KMS-11 (cell line): Measurements from ENCODE around the gene GIGYF2.

Experiments used
- H2AFZ ChIP-seq: fragments of 200-600 bp; sonication (generic); 2 replicates; pipeline ENCODE4 v1.6.1; 2016; ENCODE audit warnings: antibody characterized with exemption, mixed run types, low read depth
- H3K27ac ChIP-seq: fragments of 200-600 bp; sonication (generic); 2 replicates; pipeline ENCODE4 v1.6.1; 2016; ENCODE audit warnings: mild to moderate bottlenecking, mixed run types
- H3K27me3 ChIP-seq: fragments of 200-600 bp; sonication (generic); 2 replicates; pipeline ENCODE4 v1.6.1; 2017; ENCODE audit warnings: mild to moderate bottlenecking, low read depth, mixed run types, moderate library complexity; ENCODE audit not compliant: insufficient read depth
- H3K36me3 ChIP-seq: fragments of 200-600 bp; sonication (generic); 2 replicates; pipeline ENCODE4 v1.6.1; 2017; ENCODE audit warnings: mild to moderate bottlenecking, mixed run types; ENCODE audit not compliant: insufficient read depth
- H3K4me1 ChIP-seq: fragments of 200-600 bp; sonication (generic); 2 replicates; pipeline ENCODE4 v1.6.1; 2016; ENCODE audit warnings: mild to moderate bottlenecking, low read depth, mixed run types; ENCODE audit not compliant: poor library complexity, severe bottlenecking
- H3K4me2 ChIP-seq: fragments of 200-600 bp; sonication (generic); 2 replicates; pipeline ENCODE4 v1.7.0; 2016; ENCODE audit warnings: mild to moderate bottlenecking, mixed run types
- H3K4me3 ChIP-seq: fragments of 200-600 bp; sonication (generic); IDR thresholded peaks from 2 replicates; pipeline ENCODE4 v1.6.1; 2017; ENCODE audit warnings: low read depth, low read length, mixed read lengths; ENCODE audit not compliant: insufficient read depth
- H3K79me2 ChIP-seq: fragments of 200-600 bp; sonication (generic); 2 replicates; pipeline ENCODE4 v1.6.1; 2016; ENCODE audit warnings: low read depth, mixed run types; ENCODE audit not compliant: insufficient read depth
- H3K9ac ChIP-seq: fragments of 200-600 bp; sonication (generic); 2 replicates; pipeline ENCODE4 v1.6.1; 2016; ENCODE audit warnings: mild to moderate bottlenecking, mixed run types
- H4K20me1 ChIP-seq: fragments of 200-600 bp; sonication (generic); 2 replicates; pipeline ENCODE4 v1.6.1; 2016; ENCODE audit warnings: mild to moderate bottlenecking, mixed run types; ENCODE audit not compliant: insufficient read depth
- CTCF ChIP-seq: fragments of 200-600 bp; sonication (generic); conservative IDR thresholded peaks from 2 replicates; pipeline ENCODE4 v1.6.1; 2017; ENCODE audit warnings: low read depth, mild to moderate bottlenecking, antibody characterized with exemption, low read length, moderate library complexity, mixed read lengths

Gene GIGYF2

GRCh38 chr2:232791518-232791917, 94.4 kb downstream of the GIGYF2 start:
- Histone ChIP-seq H3K4me3 (no peak overlapping the region), H3K4me1 (no peaks in the 10 kb centered on the region), H3K36me3 (peaks cover 18% of the 10 kb centered on the region; the same call in 1 of the 2 replicates), H3K27me3 (no peaks in the 10 kb centered on the region), H2AFZ (no peak overlapping the region), H3K4me2 (no peak overlapping the region), H3K27ac (no peak overlapping the region), H4K20me1 (no peaks in the 10 kb centered on the region), H3K9ac (no peak overlapping the region), H3K79me2 (peaks cover 3% of the 10 kb centered on the region; the same call in 1 of the 2 replicates)
- no peak for TF ChIP-seq CTCF

GRCh38 chr2:232793271-232793670, 96.1 kb downstream of the GIGYF2 start:
- no peak for TF ChIP-seq CTCF
- H4K20me1 ChIP-seq, result no peaks in the 10 kb centered on the region
- H3K4me1 ChIP-seq, result no peaks in the 10 kb centered on the region
- H2AFZ ChIP-seq, result no peak overlapping the region
- H3K4me3 ChIP-seq, result no peak overlapping the region
- H3K27me3 ChIP-seq, result no peaks in the 10 kb centered on the region
- H3K4me2 ChIP-seq, result no peak overlapping the region
- no peaks in the 10 kb centered on the region for H3K79me2 ChIP-seq
- no peak overlapping the region for H3K9ac ChIP-seq
- no peak overlapping the region for H3K27ac ChIP-seq
- H3K36me3 ChIP-seq, result peaks cover 19% of the 10 kb centered on the region; the same call in 1 of the 2 replicates

- no peaks in the 10 kb centered on the region for H4K20me1 ChIP-seq
These were observed 97.8 kb downstream of the GIGYF2 start for GRCh38 chr2:232794981-232795380.

GRCh38 chr2:232795920-232796319, 98.8 kb downstream of the GIGYF2 start:
- Histone ChIP-seq H3K9ac (no peak overlapping the region), H2AFZ (no peak overlapping the region), H3K27ac (no peak overlapping the region), H3K4me3 (no peak overlapping the region), H3K36me3 (peaks cover 12% of the 10 kb centered on the region; the same call in 1 of the 2 replicates), H3K4me1 (no peaks in the 10 kb centered on the region), H4K20me1 (no peaks in the 10 kb centered on the region), H3K4me2 (no peak overlapping the region), H3K79me2 (no peaks in the 10 kb centered on the region), H3K27me3 (no peaks in the 10 kb centered on the region)
- TF ChIP-seq CTCF, result no peak

More at GRCh38 chr2:232794981-232795380, 97.8 kb downstream of the GIGYF2 start:
- H3K27me3 ChIP-seq, result no peaks in the 10 kb centered on the region
- H3K9ac ChIP-seq, result no peak overlapping the region
- no peaks in the 10 kb centered on the region for H3K4me1 ChIP-seq
- H3K36me3 ChIP-seq, result peaks cover 14% of the 10 kb centered on the region; the same call in 1 of the 2 replicates
- no peak overlapping the region for H2AFZ ChIP-seq
- H3K4me3 ChIP-seq, result no peak overlapping the region
- TF ChIP-seq CTCF, result no peak
- H3K79me2 ChIP-seq, result no peaks in the 10 kb centered on the region
- no peak overlapping the region for H3K4me2 ChIP-seq
- no peak overlapping the region for H3K27ac ChIP-seq
